H1 (cell line): Measurements from ENCODE around the gene MFN1. TPM values are rescaled to one million over a fixed set of nuclear protein-coding genes. Genes with fewer than 3 reads are reported as not detected.
A peak's percentile ranks its signal among the peaks of the same experiment; 100 is the strongest.

ENCODE experiments used
- CTCF ChIA-PET: fragments of 300-600 bp; sonication (Branson Sonifier 250); formaldehyde crosslinking; loops from one replicate; lab custom pipeline; 2021; ENCODE audit not compliant: partially characterized antibody; lab: Charles Lee
- POLR2A ChIA-PET: fragments of 300-600 bp; sonication (Branson Sonifier 250); formaldehyde crosslinking; loops from one replicate; lab custom pipeline; 2021; ENCODE audit warnings: inconsistent platforms; ENCODE audit not compliant: partially characterized antibody; lab: Charles Lee
- DNase-seq, 2 experiments: peaks; one replicate each; pipeline versions ENCODE4 v3.0.0 to v3.0.0-alpha.2; 2010 to 2022; ENCODE audit warnings: low spot score in 2 of 2, low read depth in 1 of 2, mixed read lengths in 1 of 2
- FAIRE-seq: peaks from 2 replicates; lab custom pipeline; 2011; peaks lifted over from hg19 to GRCh38; lab: Jason Lieb, UNC
- H2AFZ ChIP-seq: 2 replicates; pipeline ENCODE4 v1.8.1; 2012; ENCODE audit warnings: low read length, inconsistent platforms
- H2AK5ac ChIP-seq: 2 replicates; pipeline ENCODE4 v1.6.1; 2013; ENCODE audit warnings: low read depth, low read length
- H2BK120ac ChIP-seq: replicated peaks from 2 replicates; pipeline ENCODE3; 2013; ENCODE audit warnings: low read depth, low read length, inconsistent platforms
- H2BK12ac ChIP-seq: 2 replicates; pipeline ENCODE4 v1.6.1; 2013; ENCODE audit warnings: low read depth, low read length
- H2BK15ac ChIP-seq: 2 replicates; pipeline ENCODE4 v1.6.1; 2013; ENCODE audit warnings: low read length
- H2BK20ac ChIP-seq: 2 replicates; pipeline ENCODE4 v1.6.1; 2013; ENCODE audit warnings: low read length
- H2BK5ac ChIP-seq: 2 replicates; pipeline ENCODE4 v1.6.1; 2013; ENCODE audit warnings: low read depth, low read length
- H3K14ac ChIP-seq: 2 replicates; pipeline ENCODE4 v1.6.1; 2013; ENCODE audit warnings: inconsistent platforms; ENCODE audit not compliant: insufficient read length
- H3K18ac ChIP-seq: 2 replicates; pipeline ENCODE4 v1.6.1; 2013; ENCODE audit warnings: low read length; ENCODE audit errors: extremely low read depth
- H3K23ac ChIP-seq: 2 replicates; pipeline ENCODE4 v1.6.1; 2013; ENCODE audit warnings: inconsistent platforms; ENCODE audit not compliant: insufficient read length
- H3K23me2 ChIP-seq: 2 replicates; pipeline ENCODE4 v1.6.1; 2013; ENCODE audit warnings: low read depth, low read length
- H3K27ac ChIP-seq: 2 replicates; pipeline ENCODE4 v1.6.1; 2011; ENCODE audit warnings: low read depth, low read length, inconsistent platforms
- H3K27me3 ChIP-seq, 4 experiments: replicated peaks in 1 of 4; 1 replicate in 1 of 4; 2 replicates in 3 of 4; pipeline versions ENCODE4 v1.6.1 to v1.8.1; 2011 to 2013; ENCODE audit warnings: low read length in 3 of 4, mild to moderate bottlenecking in 3 of 4, inconsistent platforms in 2 of 4, mixed read lengths in 2 of 4, moderate library complexity in 1 of 4; ENCODE audit not compliant: control insufficient read depth in 3 of 4, insufficient read depth in 3 of 4; ENCODE audit errors: extremely low read depth in 1 of 4
- H3K36me3 ChIP-seq, 4 experiments: 2 replicates each; pipeline versions ENCODE4 v1.6.1 to v1.8.1; 2011 to 2013; ENCODE audit warnings: mild to moderate bottlenecking in 4 of 4, low read length in 3 of 4, moderate library complexity in 2 of 4, control low read depth in 1 of 4, inconsistent platforms in 1 of 4; ENCODE audit not compliant: insufficient read depth in 4 of 4, control insufficient read depth in 2 of 4
- H3K4ac ChIP-seq: replicated peaks from 2 replicates; pipeline ENCODE3; 2013; ENCODE audit warnings: low read length, low read depth, mixed read lengths, inconsistent platforms; ENCODE audit not compliant: insufficient read length
- H3K4me1 ChIP-seq, 4 experiments: replicated peaks in 1 of 4; 1 replicate in 1 of 4; 2 replicates in 3 of 4; pipeline versions ENCODE4 v1.6.1 to v1.8.1; 2011 to 2013; ENCODE audit warnings: low read length in 3 of 4, inconsistent platforms in 2 of 4, mixed read lengths in 1 of 4; ENCODE audit not compliant: insufficient read depth in 4 of 4, control insufficient read depth in 3 of 4
- H3K4me2 ChIP-seq, 2 experiments: 2 replicates each; pipeline versions ENCODE4 v1.6.1 to v1.8.1; 2011 to 2013; ENCODE audit warnings: low read depth in 2 of 2, low read length in 2 of 2, control low read depth in 1 of 2, inconsistent platforms in 1 of 2, mild to moderate bottlenecking in 1 of 2; ENCODE audit not compliant: insufficient read depth in 1 of 2
- H3K4me3 ChIP-seq, 4 experiments: fragments of 200-600, 300-600 bp in 1 of 4; sonication (generic), shearing (Covaris generic), sonication (Bioruptor Twin) in 1 of 4; 2 replicates each; pipeline versions ENCODE4 v1.5.1 to v1.8.1; 2011 to 2016; ENCODE audit warnings: low read length in 4 of 4, low read depth in 3 of 4, control low read depth in 2 of 4, inconsistent platforms in 2 of 4, mild to moderate bottlenecking in 2 of 4, mixed read lengths in 1 of 4, moderate library complexity in 1 of 4; ENCODE audit not compliant: insufficient read depth in 2 of 4; ENCODE audit errors: extremely low read depth in 1 of 4
- H3K56ac ChIP-seq: replicated peaks from 2 replicates; pipeline ENCODE3; 2013; ENCODE audit warnings: low read depth, mild to moderate bottlenecking, mixed read lengths, low read length, inconsistent platforms; ENCODE audit not compliant: insufficient read length
- H3K79me1 ChIP-seq: 2 replicates; pipeline ENCODE4 v1.6.1; 2013; ENCODE audit warnings: low read depth, low read length, control low read depth
- H3K79me2 ChIP-seq, 2 experiments: 2 replicates each; pipeline versions ENCODE4 v1.6.1 to v1.8.1; 2012 to 2013; ENCODE audit warnings: low read length in 2 of 2, mild to moderate bottlenecking in 2 of 2, inconsistent platforms in 1 of 2; ENCODE audit not compliant: insufficient read depth in 2 of 2, control insufficient read depth in 1 of 2
- H3K9ac ChIP-seq, 4 experiments: replicated peaks in 1 of 4; 1 replicate in 1 of 4; 2 replicates in 3 of 4; pipeline versions ENCODE4 v1.6.1 to v1.8.1; 2011 to 2013; ENCODE audit warnings: low read depth in 3 of 4, low read length in 3 of 4, control low read depth in 2 of 4, mild to moderate bottlenecking in 2 of 4, moderate library complexity in 2 of 4, inconsistent platforms in 1 of 4; ENCODE audit errors: extremely low read depth in 1 of 4
- H3K9me3 ChIP-seq, 2 experiments: 2 replicates each; pipeline versions ENCODE4 v1.6.1 to v1.8.1; 2012 to 2013; ENCODE audit warnings: mild to moderate bottlenecking in 2 of 2, moderate library complexity in 2 of 2, control low read depth in 1 of 2, inconsistent platforms in 1 of 2, low read depth in 1 of 2, low read length in 1 of 2, mixed read lengths in 1 of 2; ENCODE audit not compliant: insufficient read depth in 2 of 2
- H4K20me1 ChIP-seq, 2 experiments: replicated peaks in 1 of 2; 2 replicates each; pipeline versions ENCODE3 to v1.8.1; 2011 to 2013; ENCODE audit warnings: inconsistent platforms in 2 of 2, low read length in 2 of 2, mild to moderate bottlenecking in 1 of 2; ENCODE audit not compliant: insufficient read depth in 2 of 2, control insufficient read depth in 1 of 2
- H4K5ac ChIP-seq: 2 replicates; pipeline ENCODE4 v1.6.1; 2013; ENCODE audit warnings: low read length, low read depth, mixed read lengths, inconsistent platforms; ENCODE audit not compliant: insufficient read length
- H4K8ac ChIP-seq: 2 replicates; pipeline ENCODE4 v1.8.0; 2013; ENCODE audit warnings: mild to moderate bottlenecking, moderate library complexity, low read length, inconsistent platforms; ENCODE audit not compliant: insufficient read depth; ENCODE audit errors: extremely low read depth
- H4K91ac ChIP-seq: replicated peaks from 2 replicates; pipeline ENCODE3; 2013; ENCODE audit warnings: low read length, mixed read lengths, inconsistent platforms; ENCODE audit not compliant: insufficient read length
- RAD21 ChIP-seq, 2 experiments: IDR thresholded peaks in 1 of 2; conservative IDR thresholded peaks in 1 of 2; 2 replicates each; pipeline ENCODE4 v1.6.1; 2011; ENCODE audit warnings: low read depth in 2 of 2, low read length in 2 of 2, improper control_type of control experiment in 1 of 2, inconsistent platforms in 1 of 2, mild to moderate bottlenecking in 1 of 2, moderate library complexity in 1 of 2
- RNF2 ChIP-seq: fragments of 200-900, 300-1000 bp; sonication (generic); IDR thresholded peaks from 2 replicates; pipeline ENCODE4 v1.7.1; 2016; ENCODE audit warnings: borderline replicate concordance, low read depth, mild to moderate bottlenecking, antibody characterized with exemption, low read length; ENCODE audit not compliant: poor library complexity, severe bottlenecking; ENCODE audit errors: missing control alignments
- TBP ChIP-seq: IDR thresholded peaks from 2 replicates; pipeline ENCODE4 v1.6.1; 2011; ENCODE audit warnings: low read depth, low read length, improper control_type of control experiment
- WGBS, 2 experiments: shearing (Covaris generic) in 1 of 2; methylation state at CpG; one replicate each; pipeline versions ENCODE4 v1.1.6 to v1.1.7; 2013 to 2015; ENCODE audit warnings: low lambda C conversion rate in 2 of 2, mixed read lengths in 2 of 2, inconsistent platforms in 1 of 2, low coverage in 1 of 2, missing lambda C conversion rate in 1 of 2; ENCODE audit not compliant: insufficient replicate concordance in 2 of 2, insufficient coverage in 1 of 2, insufficient read length in 1 of 2; ENCODE audit errors: extremely low coverage in 1 of 2, missing lambda C conversion rate in 1 of 2; 5-methylcytosine and 5-hydroxymethylcytosine counted together
- polyA plus RNA-seq, 7 experiments: library from polyadenylated mRNA; depleted of rRNA in 3 of 7; stranded (reverse) in 5 of 7; unstranded in 2 of 7; fragments of >200 nt in 5 of 7; fragments of 200-250 nt in 2 of 7; gene quantifications; 1 replicate in 5 of 7; 2 replicates in 1 of 7; 4 replicates in 1 of 7; pipeline versions ENCODE4 v1.2.1 to v1.2.3, GENCODE V29; 2011 to 2013; ENCODE audit warnings: missing spikeins in 2 of 7, mixed read lengths in 2 of 7
- total RNA-seq: library from RNA; stranded (reverse); fragmentation: NEBNext Ultra II Directional; extraction: Animal tissue kit (Norgen Biotek cat#: 25700); gene quantifications from 2 replicates; pipeline ENCODE4 v1.2.1, GENCODE V29; 2021

MFN1 gene
- total and polyA plus RNA-seq, 2 of the 8 experiments (the other 6 are each of a cell fraction or from before 2014, with no cell fraction given): 9.1 to 35.6 TPM

DNA sequence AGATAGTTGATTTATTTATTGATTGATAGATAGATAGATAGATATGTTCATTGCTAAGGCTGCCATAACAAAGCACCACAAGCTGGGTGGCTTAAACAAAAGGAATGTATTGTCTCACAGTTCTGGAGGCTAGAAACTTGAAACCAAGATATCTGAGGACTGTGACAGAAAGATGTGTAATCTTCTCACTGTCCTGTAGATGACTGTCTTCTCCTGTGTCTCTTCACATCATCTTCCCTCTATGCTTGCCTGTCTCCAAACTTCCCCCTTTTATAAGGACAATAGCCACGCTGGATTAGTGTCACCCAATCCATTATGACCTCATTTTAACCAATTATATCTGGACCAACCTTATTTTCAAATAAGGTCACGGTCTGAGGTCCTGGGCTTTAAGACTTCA lies 62.8 kb downstream of the MFN1 start:
- Histone ChIP-seq H2AK5ac (no peak overlapping the region), H2BK20ac (no peak overlapping the region), H2BK5ac (no peak overlapping the region), H4K5ac (no peak overlapping the region), H3K14ac (no peak overlapping the region), H3K4me1 (0 out of 7 replicates have a peak, but pooled peaks cover 0 to 3% (median 0%) of the 10 kb centered on the region in 4 experiments), H3K9me3 (no peaks in the 10 kb centered on the region), H3K23me2 (no peaks in the 10 kb centered on the region), H3K56ac (no peak overlapping the region), H3K4ac (no peak overlapping the region), H4K8ac (no peak overlapping the region), H3K36me3 (no peaks in the 10 kb centered on the region), H3K4me3 (no peak overlapping the region), H3K18ac (no peak overlapping the region), H3K79me1 (no peaks in the 10 kb centered on the region), H3K4me2 (no peak overlapping the region), H3K9ac (no peak overlapping the region), H2BK120ac (no peak overlapping the region), H2AFZ (no peak overlapping the region), H3K27ac (no peak overlapping the region), H4K91ac (no peak overlapping the region), H3K23ac (no peak overlapping the region), H2BK15ac (no peak overlapping the region), H2BK12ac (no peak overlapping the region), H3K27me3 (no peaks in the 10 kb centered on the region), H3K79me2 (no peaks in the 10 kb centered on the region), H4K20me1 (no peaks in the 10 kb centered on the region)
- 75% methylated on average over 2 of the region's 2 CpGs; no CpG with 5 or more reads in 1 of the 2 experiments for WGBS, 2 experiments
- ChIA-PET CTCF (interaction anchor here (3.1 kb wide), 1 partner anchor 147 kb away, joined by 12 read pairs; no protein-coding TSS in a partner anchor), POLR2A (no interaction called here)
- no peak for FAIRE-seq
- DNase-seq: no peak
- TF ChIP-seq TBP (no peak), RNF2 (no peak), RAD21 (IDR thresholded peaks at IDR 0.05 in 1 of 2, conservative IDR thresholded peaks at IDR 0.05 in 1 of 2; ENCODE audit: low read depth in 2 of 2, low read length in 2 of 2) (peak; percentile 35 to 43)
